Measurements from ENCODE around the gene ALG12.

DNA sequence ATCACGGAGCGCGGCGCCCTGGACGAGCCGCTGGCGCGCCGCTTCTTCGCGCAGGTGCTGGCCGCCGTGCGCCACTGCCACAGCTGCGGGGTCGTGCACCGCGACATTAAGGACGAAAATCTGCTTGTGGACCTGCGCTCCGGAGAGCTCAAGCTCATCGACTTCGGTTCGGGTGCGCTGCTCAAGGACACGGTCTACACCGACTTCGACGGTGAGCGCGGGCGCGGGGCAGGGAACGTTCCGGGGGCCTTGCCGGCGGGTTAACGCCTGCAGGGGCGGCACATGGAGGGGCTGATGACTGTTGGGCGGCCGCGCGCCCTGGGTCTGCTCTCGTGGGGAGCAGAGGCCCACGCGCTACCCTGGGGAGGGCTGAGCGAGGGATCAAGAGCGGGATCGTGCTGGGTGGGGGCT is 43.4 kb upstream of the ALG12 start:
- TF ChIP-seq, protein P1, sequence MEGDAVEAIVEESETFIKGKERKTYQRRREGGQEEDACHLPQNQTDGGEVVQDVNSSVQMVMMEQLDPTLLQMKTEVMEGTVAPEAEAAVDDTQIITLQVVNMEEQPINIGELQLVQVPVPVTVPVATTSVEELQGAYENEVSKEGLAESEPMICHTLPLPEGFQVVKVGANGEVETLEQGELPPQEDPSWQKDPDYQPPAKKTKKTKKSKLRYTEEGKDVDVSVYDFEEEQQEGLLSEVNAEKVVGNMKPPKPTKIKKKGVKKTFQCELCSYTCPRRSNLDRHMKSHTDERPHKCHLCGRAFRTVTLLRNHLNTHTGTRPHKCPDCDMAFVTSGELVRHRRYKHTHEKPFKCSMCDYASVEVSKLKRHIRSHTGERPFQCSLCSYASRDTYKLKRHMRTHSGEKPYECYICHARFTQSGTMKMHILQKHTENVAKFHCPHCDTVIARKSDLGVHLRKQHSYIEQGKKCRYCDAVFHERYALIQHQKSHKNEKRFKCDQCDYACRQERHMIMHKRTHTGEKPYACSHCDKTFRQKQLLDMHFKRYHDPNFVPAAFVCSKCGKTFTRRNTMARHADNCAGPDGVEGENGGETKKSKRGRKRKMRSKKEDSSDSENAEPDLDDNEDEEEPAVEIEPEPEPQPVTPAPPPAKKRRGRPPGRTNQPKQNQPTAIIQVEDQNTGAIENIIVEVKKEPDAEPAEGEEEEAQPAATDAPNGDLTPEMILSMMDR (conservative IDR thresholded peaks at IDR 0.05; ENCODE audit: low read depth in 2 of 2): no peak
- TF ChIP-seq EZH2phosphoT487 (IDR thresholded peaks at IDR 0.05; ENCODE audit: unreplicated experiment) (no peak), EZH2 (IDR thresholded peaks at IDR 0.05; ENCODE audit: low read depth, unreplicated experiment) (no peak), JUNB (IDR thresholded peaks at IDR 0.05; ENCODE audit: unreplicated experiment) (no peak), POLR2AphosphoS5 (IDR thresholded peaks at IDR 0.05; ENCODE audit: low read depth) (no peak), NANOG (IDR thresholded peaks at IDR 0.05; ENCODE audit: borderline replicate concordance) (no peak), CREB1 (CRISPR knock-in tag; IDR thresholded peaks at IDR 0.05; ENCODE audit: low read depth) (no peak), ZNF114 (CRISPR knock-in tag; IDR thresholded peaks at IDR 0.05) (no peak), ZNF331 (CRISPR knock-in tag; IDR thresholded peaks at IDR 0.05; ENCODE audit: low read depth) (no peak), STAT1 (IDR thresholded peaks at IDR 0.05; ENCODE audit: unreplicated experiment) (no peak)
- TF ChIP-seq, protein P2, sequence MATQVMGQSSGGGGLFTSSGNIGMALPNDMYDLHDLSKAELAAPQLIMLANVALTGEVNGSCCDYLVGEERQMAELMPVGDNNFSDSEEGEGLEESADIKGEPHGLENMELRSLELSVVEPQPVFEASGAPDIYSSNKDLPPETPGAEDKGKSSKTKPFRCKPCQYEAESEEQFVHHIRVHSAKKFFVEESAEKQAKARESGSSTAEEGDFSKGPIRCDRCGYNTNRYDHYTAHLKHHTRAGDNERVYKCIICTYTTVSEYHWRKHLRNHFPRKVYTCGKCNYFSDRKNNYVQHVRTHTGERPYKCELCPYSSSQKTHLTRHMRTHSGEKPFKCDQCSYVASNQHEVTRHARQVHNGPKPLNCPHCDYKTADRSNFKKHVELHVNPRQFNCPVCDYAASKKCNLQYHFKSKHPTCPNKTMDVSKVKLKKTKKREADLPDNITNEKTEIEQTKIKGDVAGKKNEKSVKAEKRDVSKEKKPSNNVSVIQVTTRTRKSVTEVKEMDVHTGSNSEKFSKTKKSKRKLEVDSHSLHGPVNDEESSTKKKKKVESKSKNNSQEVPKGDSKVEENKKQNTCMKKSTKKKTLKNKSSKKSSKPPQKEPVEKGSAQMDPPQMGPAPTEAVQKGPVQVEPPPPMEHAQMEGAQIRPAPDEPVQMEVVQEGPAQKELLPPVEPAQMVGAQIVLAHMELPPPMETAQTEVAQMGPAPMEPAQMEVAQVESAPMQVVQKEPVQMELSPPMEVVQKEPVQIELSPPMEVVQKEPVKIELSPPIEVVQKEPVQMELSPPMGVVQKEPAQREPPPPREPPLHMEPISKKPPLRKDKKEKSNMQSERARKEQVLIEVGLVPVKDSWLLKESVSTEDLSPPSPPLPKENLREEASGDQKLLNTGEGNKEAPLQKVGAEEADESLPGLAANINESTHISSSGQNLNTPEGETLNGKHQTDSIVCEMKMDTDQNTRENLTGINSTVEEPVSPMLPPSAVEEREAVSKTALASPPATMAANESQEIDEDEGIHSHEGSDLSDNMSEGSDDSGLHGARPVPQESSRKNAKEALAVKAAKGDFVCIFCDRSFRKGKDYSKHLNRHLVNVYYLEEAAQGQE (IDR thresholded peaks at IDR 0.05; ENCODE audit: unreplicated experiment): no peak
- TF ChIP-seq, protein P3, sequence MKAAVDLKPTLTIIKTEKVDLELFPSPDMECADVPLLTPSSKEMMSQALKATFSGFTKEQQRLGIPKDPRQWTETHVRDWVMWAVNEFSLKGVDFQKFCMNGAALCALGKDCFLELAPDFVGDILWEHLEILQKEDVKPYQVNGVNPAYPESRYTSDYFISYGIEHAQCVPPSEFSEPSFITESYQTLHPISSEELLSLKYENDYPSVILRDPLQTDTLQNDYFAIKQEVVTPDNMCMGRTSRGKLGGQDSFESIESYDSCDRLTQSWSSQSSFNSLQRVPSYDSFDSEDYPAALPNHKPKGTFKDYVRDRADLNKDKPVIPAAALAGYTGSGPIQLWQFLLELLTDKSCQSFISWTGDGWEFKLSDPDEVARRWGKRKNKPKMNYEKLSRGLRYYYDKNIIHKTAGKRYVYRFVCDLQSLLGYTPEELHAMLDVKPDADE (IDR thresholded peaks at IDR 0.05): no peak

Data from GM23338 (cell line).